Non-pigmented ciliary epithelial cell (primary cell): ENCODE data around the gene PCP4L1.
"Not testable (repeated sequence)": the region's sequence is repeated elsewhere in the genome, so short reads cannot be mapped to it uniquely, and the experiment has no call there.

Experiments
- DNase-seq: peaks from one replicate; pipeline ENCODE4 v3.0.0-alpha.2; 2010; ENCODE audit warnings: low read depth

The PCP4L1 gene

DNA sequence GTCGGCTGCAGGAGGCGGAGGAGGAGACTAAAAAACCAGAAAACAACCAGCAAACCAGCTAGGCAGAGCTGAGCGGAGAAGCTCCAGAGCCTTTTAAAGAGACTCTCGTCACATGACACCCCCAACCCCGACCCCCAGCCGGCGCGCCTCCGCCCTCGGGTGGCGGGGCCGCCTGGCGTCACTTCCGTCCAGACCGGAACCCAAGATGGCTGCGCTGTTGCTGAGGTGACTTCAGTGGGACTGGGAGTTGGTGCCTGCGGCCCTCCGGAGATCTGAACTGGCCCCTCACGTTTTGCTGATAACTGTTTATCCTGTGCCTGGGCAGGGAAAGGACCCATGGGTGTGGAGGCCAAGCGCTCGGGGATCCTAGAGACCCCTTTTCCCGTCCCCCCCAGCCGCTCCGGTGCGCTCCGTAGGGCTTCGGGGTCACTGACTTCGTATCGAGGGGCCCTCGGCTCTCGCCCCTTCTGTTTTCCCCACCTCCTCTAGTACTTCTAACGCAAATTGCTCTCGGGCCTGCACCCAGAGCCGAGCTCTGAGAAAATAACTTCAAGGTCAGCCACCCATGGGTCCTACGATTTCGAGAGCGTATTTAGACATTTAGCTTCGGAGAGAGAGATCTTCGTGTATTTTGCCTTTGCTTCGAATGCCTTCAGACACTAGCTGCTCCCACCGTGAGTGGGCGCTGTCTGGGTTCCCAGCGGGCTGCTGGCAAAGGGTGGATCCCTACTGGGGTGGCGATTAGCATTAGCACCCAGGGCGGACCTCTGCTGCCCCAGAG, 55.8 kb downstream of the PCP4L1 start, which contains the start of gene SDHC:
SDHC (plus strand) TSS at position 181 of the 781 bp plus-strand sequence; CDS start at position 206, 25 bp downstream.
- DNase-seq, result peak; percentile 60

DNA sequence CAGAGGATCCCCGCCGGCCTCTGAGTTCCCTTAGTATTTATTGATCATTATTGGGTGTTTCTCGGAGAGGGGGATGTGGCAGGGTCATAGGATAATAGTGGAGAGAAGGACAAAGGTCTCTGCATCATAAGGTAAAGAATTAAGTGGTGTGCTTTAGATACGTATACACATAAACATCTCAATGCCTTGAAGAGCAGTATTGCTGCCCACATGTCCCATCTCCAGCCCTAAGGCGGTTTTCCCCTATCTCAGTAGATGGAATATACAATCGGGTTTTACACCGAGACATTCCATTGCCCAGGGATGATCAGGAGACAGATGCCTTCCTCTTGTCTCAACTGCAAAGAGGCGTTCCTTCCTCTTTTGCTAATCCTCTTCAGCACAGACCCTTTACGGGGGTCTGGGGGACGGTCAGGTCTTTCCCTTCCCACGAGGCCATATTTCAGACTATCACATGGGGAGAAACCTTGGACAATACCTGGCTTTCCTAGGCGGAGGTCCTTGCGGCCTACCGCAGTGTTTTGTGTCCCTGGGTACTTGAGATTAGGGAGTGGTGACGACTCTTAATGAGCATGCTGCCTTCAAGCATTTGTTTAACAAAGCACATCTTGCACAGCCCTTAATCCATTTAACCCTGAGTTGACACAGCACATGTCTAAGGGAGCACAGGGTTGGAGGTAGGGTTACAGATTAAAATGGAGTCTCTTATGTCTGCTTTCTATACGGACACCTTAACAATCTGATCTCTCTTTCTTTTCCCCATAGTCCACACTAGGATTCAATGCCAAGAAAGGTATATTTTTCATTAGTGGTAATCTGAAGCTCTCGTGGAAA, 57.5 kb downstream of the PCP4L1 start:
- DNase-seq, result not testable (repeated sequence)

DNA sequence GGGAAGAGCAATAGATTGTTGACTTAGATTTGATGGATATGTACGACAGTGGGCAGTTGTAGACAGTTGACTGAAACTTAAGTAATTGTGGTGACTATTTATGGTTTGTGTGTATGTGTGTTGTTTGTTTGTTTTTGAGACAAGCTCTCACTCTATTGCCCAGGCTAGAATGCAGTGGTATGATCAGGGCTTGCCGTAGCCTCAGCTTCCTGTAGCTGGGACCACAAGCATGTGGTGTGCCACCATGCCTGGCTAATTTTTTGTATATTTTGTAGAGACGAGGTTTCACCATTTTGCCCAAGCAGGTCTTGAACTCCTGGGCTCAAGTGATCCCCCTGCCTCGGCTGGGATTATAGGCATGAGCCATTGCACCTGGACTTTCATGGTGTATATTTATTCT, 65.5 kb downstream of the PCP4L1 start:
- DNase-seq, result no peak

DNA sequence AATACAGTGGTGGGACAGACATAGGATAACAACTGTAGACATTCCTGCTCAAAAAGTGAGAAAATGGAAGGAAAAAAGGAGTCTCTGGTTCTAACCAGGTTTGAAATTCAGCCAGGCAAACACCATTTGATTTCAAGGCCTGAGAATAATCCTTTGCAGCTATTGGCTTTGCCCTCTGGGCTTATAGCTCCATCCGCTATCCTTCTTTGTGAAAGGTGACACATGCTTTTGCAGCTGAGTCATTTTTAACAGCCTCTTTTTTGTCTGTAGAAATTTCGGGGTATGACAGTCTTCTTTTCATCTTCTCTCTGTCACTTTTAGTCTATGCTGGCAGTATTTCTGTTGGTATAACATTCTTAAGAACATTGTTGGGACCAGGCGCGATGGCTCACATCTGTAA, 71.8 kb downstream of the PCP4L1 start:
- no peak for DNase-seq

DNA sequence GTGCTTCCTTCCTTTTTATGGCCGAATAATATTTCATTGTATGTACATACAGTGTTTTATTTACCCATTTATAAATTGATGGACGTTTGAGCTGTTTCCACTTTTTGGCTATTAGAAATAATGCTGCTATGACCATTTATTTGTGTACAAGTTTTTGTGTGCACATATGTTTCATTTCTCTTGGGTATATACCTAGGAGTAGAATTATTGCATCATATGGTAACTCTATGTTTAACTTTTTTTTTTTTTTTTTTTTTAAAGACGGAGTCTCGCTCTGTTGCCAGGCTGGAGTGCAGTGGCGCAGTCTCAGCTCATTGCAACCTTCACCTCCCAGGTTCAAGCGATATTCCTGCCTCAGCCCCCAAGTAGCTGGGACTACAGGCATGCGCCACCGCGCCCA, 74.6 kb downstream of the PCP4L1 start:
- no peak for DNase-seq
